Sciatic nerve (tissue), 2 donors: ENCODE results near the gene LAMTOR4. TPM values are rescaled to one million over a fixed set of nuclear protein-coding genes. Genes with fewer than 3 reads are reported as not detected.

Experiments used
- ATAC-seq: fragments of 200-7000 bp; cut with Tn5 transposase; one replicate; pipeline ENCODE4 v1.9.1; 2020; ENCODE audit warnings: mild to moderate bottlenecking, moderate library complexity
- DNase-seq: peaks from one replicate; pipeline ENCODE4 v3.0.0-alpha.2; 2020; ENCODE audit warnings: low spot score
- intact Hi-C: fragments of 100-400 bp; cut with DNase I; formaldehyde crosslinking; loops from one replicate; pipeline ENCODE4 v1.14.2; 2022
- total RNA-seq: library from RNA; stranded (reverse); fragmentation: NEBNext Ultra II Directional; extraction: Animal tissue kit (Norgen Biotek cat#: 25700); gene quantifications from one replicate; pipeline ENCODE4 v1.2.1, GENCODE V29; 2021
- donor health status: DM: no; HTN: no; CAD: no.
- donor health status: DM: no; HTN: no; CAD: no.

The LAMTOR4 gene
- total RNA-seq: 114 TPM

GRCh38 chr7:100148559-100149328 is at the start of gene LAMTOR4:
Gene LAMTOR4 (plus strand): TSS chr7:100148918. CDS start chr7:100148973, 55 bp downstream.
- peak; percentile 99 for ATAC-seq
- DNase-seq: peak; percentile 99
- intact Hi-C loops: no loop called here

GRCh38 chr7:100099452-100099851 is 49.3 kb upstream of the LAMTOR4 start:
- DNase-seq (no peak), ATAC-seq (no peak)
- intact Hi-C loops: no loop called here

GRCh38 chr7:100100420-100101015 is 48.2 kb upstream of the LAMTOR4 start:
- intact Hi-C loops: no loop called here
- ATAC-seq (peak; percentile 92), DNase-seq (peak; percentile 94)

- intact Hi-C loops: no loop called here
- DNase-seq (peak; percentile 99), ATAC-seq (peak; percentile 97)
Measured at GRCh38 chr7:100101016-100101862, 47.5 kb upstream of the LAMTOR4 start, which contains the start of the genes AP4M1 and MCM7. Gene AP4M1 (plus strand): TSS chr7:100101643. CDS start chr7:100101715, 72 bp downstream. Gene MCM7 (minus strand): TSS chr7:100101397. CDS start chr7:100101294, 103 bp downstream.

- intact Hi-C loops: no loop called here
- ATAC-seq (no peak), DNase-seq (no peak)
Measured at GRCh38 chr7:100102950-100103840, 45.5 kb upstream of the LAMTOR4 start.

- ATAC-seq (no peak), DNase-seq (no peak)
- intact Hi-C loops: no loop called here
Measured at GRCh38 chr7:100105534-100105933, 43.2 kb upstream of the LAMTOR4 start.

- no peak for ATAC-seq
- intact Hi-C loops: no loop called here
- DNase-seq: no peak
Measured at GRCh38 chr7:100106633-100107032, 42.1 kb upstream of the LAMTOR4 start.

GRCh38 chr7:100107125-100107737 is 41.5 kb upstream of the LAMTOR4 start:
- intact Hi-C loops: no loop called here
- DNase-seq (no peak), ATAC-seq (peak; percentile 3)

- intact Hi-C loops: no loop called here
- DNase-seq (no peak), ATAC-seq (no peak)
Measured at GRCh38 chr7:100107890-100108289, 40.8 kb upstream of the LAMTOR4 start.

GRCh38 chr7:100109521-100110163 is 39.1 kb upstream of the LAMTOR4 start:
- no peak for DNase-seq
- intact Hi-C loops: no loop called here
- no peak for ATAC-seq

GRCh38 chr7:100111156-100111555 is 37.6 kb upstream of the LAMTOR4 start:
- intact Hi-C loops: no loop called here
- ATAC-seq: no peak
- DNase-seq: no peak

- no peak for ATAC-seq
- intact Hi-C loops: no loop called here
- no peak for DNase-seq
Measured at GRCh38 chr7:100111914-100112313, 36.8 kb upstream of the LAMTOR4 start.

- DNase-seq (no peak), ATAC-seq (no peak)
- intact Hi-C loops: no loop called here
Measured at GRCh38 chr7:100115026-100115425, 33.7 kb upstream of the LAMTOR4 start.

GRCh38 chr7:100118388-100119071 is 30.2 kb upstream of the LAMTOR4 start:
- no peak for DNase-seq
- intact Hi-C loops: no loop called here
- no peak for ATAC-seq

- intact Hi-C loops: no loop called here
- DNase-seq: peak; percentile 98
- peak; percentile 96 for ATAC-seq
Measured at GRCh38 chr7:100119072-100119969, 29.4 kb upstream of the LAMTOR4 start, which contains the start of the genes CNPY4 and TAF6. Gene CNPY4 (plus strand): TSS chr7:100119634. CDS start chr7:100119745, 111 bp downstream. Gene TAF6 (minus strand): TSS chr7:100119358. CDS start chr7:100114209, 5,149 bp downstream.
